ENCODE measurements around the gene CAPN14.

DNA sequence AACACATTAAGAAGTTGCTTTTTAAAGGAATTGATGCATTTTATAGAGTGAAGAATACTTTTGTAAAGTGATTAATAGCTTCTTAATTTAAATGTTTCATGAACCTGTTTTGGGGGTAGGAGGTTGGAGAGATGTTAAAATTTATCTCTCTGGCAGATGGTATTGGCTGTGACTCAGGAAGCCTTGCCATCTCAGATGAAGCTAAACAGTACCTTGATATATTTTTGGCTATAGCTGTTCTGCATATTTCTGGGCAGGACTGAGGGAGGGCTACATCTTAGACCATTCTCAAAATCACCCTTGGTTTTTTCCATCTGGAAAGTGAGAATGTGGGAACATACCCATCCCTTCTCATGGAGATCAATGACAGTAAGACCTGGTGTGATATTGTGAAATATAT lies 13.4 kb downstream of the CAPN14 start:
- TF ChIP-seq, protein P1, sequence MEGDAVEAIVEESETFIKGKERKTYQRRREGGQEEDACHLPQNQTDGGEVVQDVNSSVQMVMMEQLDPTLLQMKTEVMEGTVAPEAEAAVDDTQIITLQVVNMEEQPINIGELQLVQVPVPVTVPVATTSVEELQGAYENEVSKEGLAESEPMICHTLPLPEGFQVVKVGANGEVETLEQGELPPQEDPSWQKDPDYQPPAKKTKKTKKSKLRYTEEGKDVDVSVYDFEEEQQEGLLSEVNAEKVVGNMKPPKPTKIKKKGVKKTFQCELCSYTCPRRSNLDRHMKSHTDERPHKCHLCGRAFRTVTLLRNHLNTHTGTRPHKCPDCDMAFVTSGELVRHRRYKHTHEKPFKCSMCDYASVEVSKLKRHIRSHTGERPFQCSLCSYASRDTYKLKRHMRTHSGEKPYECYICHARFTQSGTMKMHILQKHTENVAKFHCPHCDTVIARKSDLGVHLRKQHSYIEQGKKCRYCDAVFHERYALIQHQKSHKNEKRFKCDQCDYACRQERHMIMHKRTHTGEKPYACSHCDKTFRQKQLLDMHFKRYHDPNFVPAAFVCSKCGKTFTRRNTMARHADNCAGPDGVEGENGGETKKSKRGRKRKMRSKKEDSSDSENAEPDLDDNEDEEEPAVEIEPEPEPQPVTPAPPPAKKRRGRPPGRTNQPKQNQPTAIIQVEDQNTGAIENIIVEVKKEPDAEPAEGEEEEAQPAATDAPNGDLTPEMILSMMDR (IDR thresholded peaks at IDR 0.05) = no peak
- no peak for TF ChIP-seq EP300 (IDR thresholded peaks at IDR 0.05)

Data from upper lobe of left lung (tissue), 4 donors.